SKM-1 treated with dmso at 0.1 percent for 144 hours (cell line): ENCODE measurements around the gene GTSE1.
"Not testable (repeated sequence)": the region's sequence is repeated elsewhere in the genome, so short reads cannot be mapped to it uniquely, and the experiment has no call there.

Experiments
- DNase-seq: peaks from one replicate; lab custom pipeline; 2025; ENCODE audit not compliant: unreplicated experiment; lab: John Stamatoyannopoulos, UW

GTSE1 gene

GRCh38 chr22:46296257-46297150, at the start of gene GTSE1:
TSS of gene GTSE1 (plus strand) at chr22:46296870. CDS start at chr22:46297401, 531 bp downstream.
- DNase-seq: peak; percentile 97

GRCh38 chr22:46247443-46247975, 49.2 kb upstream of the GTSE1 start:
- DNase-seq: no peak

GRCh38 chr22:46250035-46250782, 46.5 kb upstream of the GTSE1 start, which contains the start of gene CDPF1:
TSS of gene CDPF1 (minus strand) at chr22:46250293. CDS start at chr22:46248284, 2,009 bp downstream.
- peak; percentile 85 for DNase-seq

- no peak for DNase-seq
Measured at GRCh38 chr22:46250783-46251125, 45.9 kb upstream of the GTSE1 start.

GRCh38 chr22:46251266-46251665, 45.4 kb upstream of the GTSE1 start:
- DNase-seq: no peak

- DNase-seq: no peak
Measured at GRCh38 chr22:46251816-46252380, 44.8 kb upstream of the GTSE1 start.

- no peak for DNase-seq
Measured at GRCh38 chr22:46256358-46256958, 40.2 kb upstream of the GTSE1 start.

- DNase-seq: no peak
Measured at GRCh38 chr22:46259374-46259773, 37.3 kb upstream of the GTSE1 start.

GRCh38 chr22:46260038-46260437, 36.6 kb upstream of the GTSE1 start:
- DNase-seq: no peak

GRCh38 chr22:46262449-46263215, 34.0 kb upstream of the GTSE1 start:
- DNase-seq: no peak

- DNase-seq: no peak
Measured at GRCh38 chr22:46263216-46263590, 33.5 kb upstream of the GTSE1 start, which contains the start of gene PKDREJ. TSS of gene PKDREJ (minus strand) at chr22:46263343. CDS start at chr22:46263322, 21 bp downstream.

- not testable (repeated sequence) for DNase-seq
Measured at GRCh38 chr22:46264520-46264919, 32.1 kb upstream of the GTSE1 start.

GRCh38 chr22:46265627-46266026, 31.0 kb upstream of the GTSE1 start:
- DNase-seq: not testable (repeated sequence)

GRCh38 chr22:46267431-46268279, 29.0 kb upstream of the GTSE1 start, which contains the start of gene TTC38:
TSS of gene TTC38 (plus strand) at chr22:46268008. CDS start at chr22:46268040, 32 bp downstream.
- peak; percentile 37 for DNase-seq

- DNase-seq: no peak
Measured at GRCh38 chr22:46269564-46269963, 27.1 kb upstream of the GTSE1 start.

- DNase-seq: no peak
Measured at GRCh38 chr22:46272196-46272595, 24.5 kb upstream of the GTSE1 start.

- DNase-seq: no peak
Measured at GRCh38 chr22:46272762-46273431, 23.8 kb upstream of the GTSE1 start.

GRCh38 chr22:46273432-46274148, 23.1 kb upstream of the GTSE1 start:
- DNase-seq: no peak
